IMR-90 (cell line): ENCODE results near the gene NKX6-2. TPM values are rescaled to one million over a fixed set of nuclear protein-coding genes. Genes with fewer than 3 reads are reported as not detected.

Experiments
- ATAC-seq: fragments of 200-7000 bp; cut with Tn5 transposase; 2 replicates; pipeline ENCODE4 v1.9.1; 2020; ENCODE audit warnings: low read depth, mild to moderate bottlenecking, moderate library complexity
- BruUV-seq: library from RNA; stranded (reverse); fragments of 400-500 nt; replicated peaks from 2 replicates; lab custom pipeline; 2021; lab: Mats Ljungman, UMichigan
- CTCF ChIA-PET: fragments of 300-600 bp; formaldehyde crosslinking; extraction: SDS; loops from one replicate; lab custom pipeline; 2021; ENCODE audit warnings: antibody characterized with exemption; lab: Yijun Ruan, JAX
- POLR2A ChIA-PET: fragments of 300-600 bp; sonication (Branson Sonifier 250); formaldehyde crosslinking; loops from one replicate; lab custom pipeline; 2022; ENCODE audit warnings: antibody characterized with exemption; ENCODE audit not compliant: unreplicated experiment; lab: Charles Lee
- DNase-seq: peaks from one replicate; pipeline ENCODE4 v3.0.0; 2013
- H2AFZ ChIP-seq: replicated peaks from 2 replicates; pipeline ENCODE3; 2013; ENCODE audit warnings: low read length, mild to moderate bottlenecking; ENCODE audit not compliant: poor library complexity
- H2AK5ac ChIP-seq: 2 replicates; pipeline ENCODE4 v1.6.1; 2013; ENCODE audit warnings: low read depth, low read length, inconsistent platforms
- H2AK9ac ChIP-seq: replicated peaks from 2 replicates; pipeline ENCODE3; 2013; ENCODE audit warnings: mild to moderate bottlenecking, low read depth, low read length, moderate library complexity; ENCODE audit not compliant: poor library complexity
- H2BK120ac ChIP-seq: 2 replicates; pipeline ENCODE4 v1.6.1; 2013; ENCODE audit warnings: low read depth, low read length, inconsistent platforms
- H2BK15ac ChIP-seq: 3 replicates; pipeline ENCODE4 v1.6.1; 2013; ENCODE audit warnings: low read depth, low read length, inconsistent platforms
- H2BK20ac ChIP-seq: 2 replicates; pipeline ENCODE4 v1.6.1; 2013; ENCODE audit warnings: low read depth, mild to moderate bottlenecking, inconsistent platforms, low read length, moderate library complexity
- H2BK5ac ChIP-seq: 2 replicates; pipeline ENCODE4 v1.6.1; 2013; ENCODE audit warnings: mild to moderate bottlenecking, low read depth, low read length, inconsistent platforms; ENCODE audit not compliant: poor library complexity, severe bottlenecking
- H3K14ac ChIP-seq: replicated peaks from 2 replicates; pipeline ENCODE4 v1.6.1; 2013; ENCODE audit warnings: low read depth, low read length, inconsistent platforms
- H3K18ac ChIP-seq: 2 replicates; pipeline ENCODE4 v1.6.1; 2013; ENCODE audit warnings: low read depth, low read length, control low read depth
- H3K23ac ChIP-seq: 2 replicates; pipeline ENCODE4 v1.6.1; 2013; ENCODE audit warnings: low read depth, low read length, inconsistent platforms
- H3K27ac ChIP-seq: 2 replicates; pipeline ENCODE4 v1.5.1; 2013; ENCODE audit warnings: mild to moderate bottlenecking, control low read depth, low read length; ENCODE audit not compliant: insufficient read depth
- H3K27me3 ChIP-seq: 2 replicates; pipeline ENCODE4 v1.6.1; 2013; ENCODE audit warnings: low read length; ENCODE audit not compliant: control insufficient read depth, insufficient read depth
- H3K36me3 ChIP-seq: 2 replicates; pipeline ENCODE4 v1.6.1; 2013; ENCODE audit warnings: low read length, mixed read lengths; ENCODE audit not compliant: control insufficient read depth, insufficient read depth
- H3K4ac ChIP-seq: 2 replicates; pipeline ENCODE4 v1.6.1; 2013; ENCODE audit warnings: low read depth, low read length, inconsistent platforms
- H3K4me1 ChIP-seq: 2 replicates; pipeline ENCODE4 v1.6.1; 2013; ENCODE audit warnings: low read length, mixed read lengths; ENCODE audit not compliant: control insufficient read depth, insufficient read depth
- H3K4me2 ChIP-seq: 2 replicates; pipeline ENCODE4 v1.6.1; 2013; ENCODE audit warnings: low read depth, mild to moderate bottlenecking, control low read depth, low read length, moderate library complexity
- H3K4me3 ChIP-seq: 2 replicates; pipeline ENCODE4 v1.5.1; 2013; ENCODE audit warnings: low read depth, mild to moderate bottlenecking, control low read depth, low read length, moderate library complexity; ENCODE audit not compliant: insufficient read depth
- H3K56ac ChIP-seq: 2 replicates; pipeline ENCODE4 v1.6.1; 2013; ENCODE audit warnings: low read length, inconsistent platforms; ENCODE audit not compliant: insufficient read depth; ENCODE audit errors: extremely low read depth
- H3K79me1 ChIP-seq, 2 experiments: 2 replicates each; pipeline ENCODE4 v1.6.1; 2013; ENCODE audit warnings: low read length in 2 of 2, inconsistent platforms in 1 of 2, low read depth in 1 of 2
- H3K9ac ChIP-seq: 2 replicates; pipeline ENCODE4 v1.6.1; 2013; ENCODE audit warnings: low read depth, low read length, control low read depth
- H3K9me1 ChIP-seq: 2 replicates; pipeline ENCODE4 v1.6.1; 2013; ENCODE audit warnings: low read length, inconsistent platforms; ENCODE audit not compliant: insufficient read depth
- H3K9me3 ChIP-seq: 2 replicates; pipeline ENCODE4 v1.6.1; 2013; ENCODE audit warnings: low read length; ENCODE audit not compliant: control insufficient read depth, insufficient read depth
- H4K20me1 ChIP-seq: 2 replicates; pipeline ENCODE4 v1.6.1; 2013; ENCODE audit warnings: low read length, inconsistent platforms; ENCODE audit not compliant: insufficient read depth
- H4K5ac ChIP-seq: 2 replicates; pipeline ENCODE4 v1.6.1; 2013; ENCODE audit warnings: mild to moderate bottlenecking, low read depth, low read length, control low read depth
- H4K8ac ChIP-seq, 2 experiments: 2 replicates each; pipeline ENCODE4 v1.6.1; 2013; ENCODE audit warnings: low read depth in 2 of 2, low read length in 2 of 2, control low read depth in 1 of 2, inconsistent platforms in 1 of 2
- H4K91ac ChIP-seq: 2 replicates; pipeline ENCODE4 v1.6.1; 2013; ENCODE audit warnings: low read depth, low read length, inconsistent platforms; ENCODE audit not compliant: insufficient read depth
- BHLHE40 ChIP-seq: fragments of 150-350 bp; IDR thresholded peaks from 2 replicates; pipeline ENCODE4 v1.6.1; 2016; ENCODE audit warnings: mild to moderate bottlenecking, low read depth, low read length
- CHD1 ChIP-seq: IDR thresholded peaks from 2 replicates; pipeline ENCODE4 v1.6.1; 2012; ENCODE audit warnings: low read depth, low read length, improper control_type of control experiment
- FOS ChIP-seq: fragments of 150-350 bp; IDR thresholded peaks from 2 replicates; pipeline ENCODE4 v1.6.1; 2016; ENCODE audit warnings: low read depth, low read length
- MAZ ChIP-seq: IDR thresholded peaks from 2 replicates; pipeline ENCODE4 v1.6.1; 2012; ENCODE audit warnings: low read depth, mild to moderate bottlenecking, low read length, improper control_type of control experiment, moderate library complexity, borderline replicate concordance
- POLR2A ChIP-seq: IDR thresholded peaks from 2 replicates; pipeline ENCODE4 v1.6.1; 2012; ENCODE audit warnings: mild to moderate bottlenecking, low read depth, low read length
- RCOR1 ChIP-seq: IDR thresholded peaks from 2 replicates; pipeline ENCODE4 v1.6.1; 2012; ENCODE audit warnings: mild to moderate bottlenecking, low read length, improper control_type of control experiment; ENCODE audit not compliant: insufficient replicate concordance
- RFX5 ChIP-seq: IDR thresholded peaks from 2 replicates; pipeline ENCODE4 v1.8.0; 2012; ENCODE audit warnings: low read depth, mild to moderate bottlenecking, low read length, moderate library complexity
- SMC3 ChIP-seq: fragments of 150-350 bp; IDR thresholded peaks from 2 replicates; pipeline ENCODE4 v1.6.1; 2016; ENCODE audit warnings: low read depth, mild to moderate bottlenecking, antibody characterized with exemption, low read length, moderate library complexity
- WGBS, 2 experiments: methylation state at CpG; one replicate each; pipeline versions ENCODE4 v1.1.5 to v1.1.7; 2013; ENCODE audit warnings: missing lambda C conversion rate in 2 of 2; ENCODE audit not compliant: insufficient read length in 1 of 2; ENCODE audit errors: extremely low coverage in 2 of 2; 5-methylcytosine and 5-hydroxymethylcytosine counted together
- dilution Hi-C: fragments of 300-500 bp; cut with HindIII; formaldehyde crosslinking; loops from one replicate; pipeline ENCODE4 v1.14.3; 2018; ENCODE audit warnings: low sequenced_read_pairs; ENCODE audit not compliant: unreplicated experiment
- in situ Hi-C: fragments of 300-500 bp; cut with MboI; formaldehyde crosslinking; loops from 3 replicates; pipeline ENCODE4 v1.14.3; 2019; ENCODE audit warnings: low sequenced_read_pairs, inconsistent platforms, mixed read lengths
- intact Hi-C: fragments of 100-400 bp; cut with micrococcal nuclease; formaldehyde crosslinking; loops from 2 replicates; pipeline ENCODE4 v1.10.0; 2022
- polyA plus RNA-seq, 3 experiments: library from polyadenylated mRNA; depleted of rRNA; stranded (reverse); fragments of >200 nt; gene quantifications; 2 replicates each; pipeline ENCODE4 v1.2.3, GENCODE V29; 2012; ENCODE audit warnings: low replicate concordance in 1 of 3
- total RNA-seq: library from RNA; depleted of rRNA; stranded (reverse); fragments of >200 nt; gene quantifications from 2 replicates; pipeline ENCODE4 v1.2.3, GENCODE V29; 2012
- TF ChIP-seq, protein P1 (sequence below): conservative IDR thresholded peaks from 2 replicates; pipeline ENCODE4 v1.5.1; 2012; ENCODE audit warnings: mild to moderate bottlenecking, low read depth, low read length, improper control_type of control experiment
- TF ChIP-seq, protein P2 (sequence below): fragments of 150-350 bp; IDR thresholded peaks from 2 replicates; pipeline ENCODE4 v1.6.1; 2017; ENCODE audit warnings: mild to moderate bottlenecking, antibody characterized with exemption, low read length, low read depth

Gene NKX6-2
- total and polyA plus RNA-seq, 2 of the 4 experiments (the other 2 are of a cell fraction): not detected

GRCh38 chr10:132749371-132749795 lies 36.6 kb downstream of the NKX6-2 start:
- no peaks in the 10 kb centered on the region for H3K27me3 ChIP-seq
- H2BK15ac ChIP-seq: no peak overlapping the region
- no peak overlapping the region for H3K4ac ChIP-seq
- no peak overlapping the region for H4K8ac ChIP-seq
- no peak for DNase-seq
- H3K9me1 ChIP-seq: no peaks in the 10 kb centered on the region
- ChIA-PET CTCF (no interaction called here), POLR2A (no interaction called here)
- no peaks in the 10 kb centered on the region for H3K4me1 ChIP-seq
- H2BK5ac ChIP-seq: no peak overlapping the region
- dilution Hi-C loops (no loop called here), intact Hi-C loops (no loop called here), in situ Hi-C loops (no loop called here)
- H4K91ac ChIP-seq: no peak overlapping the region
- H3K27ac ChIP-seq: no peak overlapping the region
- no peaks in the 10 kb centered on the region for H4K20me1 ChIP-seq
- ATAC-seq: no peak
- H3K9me3 ChIP-seq: no peaks in the 10 kb centered on the region
- no peak overlapping the region for H3K56ac ChIP-seq
- H3K9ac ChIP-seq: no peak overlapping the region
- no peak overlapping the region for H3K18ac ChIP-seq
- peaks cover 8% of the 10 kb centered on the region; the same call in 1 of the 2 replicates for H3K36me3 ChIP-seq
- TF ChIP-seq BHLHE40: no peak
- TF ChIP-seq SMC3: no peak
- TF ChIP-seq POLR2A: no peak
- TF ChIP-seq, protein P1, sequence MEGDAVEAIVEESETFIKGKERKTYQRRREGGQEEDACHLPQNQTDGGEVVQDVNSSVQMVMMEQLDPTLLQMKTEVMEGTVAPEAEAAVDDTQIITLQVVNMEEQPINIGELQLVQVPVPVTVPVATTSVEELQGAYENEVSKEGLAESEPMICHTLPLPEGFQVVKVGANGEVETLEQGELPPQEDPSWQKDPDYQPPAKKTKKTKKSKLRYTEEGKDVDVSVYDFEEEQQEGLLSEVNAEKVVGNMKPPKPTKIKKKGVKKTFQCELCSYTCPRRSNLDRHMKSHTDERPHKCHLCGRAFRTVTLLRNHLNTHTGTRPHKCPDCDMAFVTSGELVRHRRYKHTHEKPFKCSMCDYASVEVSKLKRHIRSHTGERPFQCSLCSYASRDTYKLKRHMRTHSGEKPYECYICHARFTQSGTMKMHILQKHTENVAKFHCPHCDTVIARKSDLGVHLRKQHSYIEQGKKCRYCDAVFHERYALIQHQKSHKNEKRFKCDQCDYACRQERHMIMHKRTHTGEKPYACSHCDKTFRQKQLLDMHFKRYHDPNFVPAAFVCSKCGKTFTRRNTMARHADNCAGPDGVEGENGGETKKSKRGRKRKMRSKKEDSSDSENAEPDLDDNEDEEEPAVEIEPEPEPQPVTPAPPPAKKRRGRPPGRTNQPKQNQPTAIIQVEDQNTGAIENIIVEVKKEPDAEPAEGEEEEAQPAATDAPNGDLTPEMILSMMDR: no peak
- no peak for TF ChIP-seq MAZ
- TF ChIP-seq, protein P2, sequence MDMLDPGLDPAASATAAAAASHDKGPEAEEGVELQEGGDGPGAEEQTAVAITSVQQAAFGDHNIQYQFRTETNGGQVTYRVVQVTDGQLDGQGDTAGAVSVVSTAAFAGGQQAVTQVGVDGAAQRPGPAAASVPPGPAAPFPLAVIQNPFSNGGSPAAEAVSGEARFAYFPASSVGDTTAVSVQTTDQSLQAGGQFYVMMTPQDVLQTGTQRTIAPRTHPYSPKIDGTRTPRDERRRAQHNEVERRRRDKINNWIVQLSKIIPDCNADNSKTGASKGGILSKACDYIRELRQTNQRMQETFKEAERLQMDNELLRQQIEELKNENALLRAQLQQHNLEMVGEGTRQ: no peak
- TF ChIP-seq FOS: no peak
- no peak for TF ChIP-seq RCOR1
- TF ChIP-seq RFX5: no peak
- TF ChIP-seq CHD1: no peak
- H3K4me2 ChIP-seq: no peak overlapping the region
- H2AK9ac ChIP-seq: no peak overlapping the region
- no peak overlapping the region for H2BK20ac ChIP-seq
- H2BK120ac ChIP-seq: no peak overlapping the region
- no peak overlapping the region for H4K5ac ChIP-seq
- H2AK5ac ChIP-seq: no peak overlapping the region
- WGBS, 2 experiments: 100% methylated on average over 1 of the region's 22 CpGs; no CpG with 5 or more reads in 1 of the 2 experiments
- no peak overlapping the region for H3K4me3 ChIP-seq
- H2AFZ ChIP-seq: no peak overlapping the region
- BruUV-seq: no TSS peak
- no peak overlapping the region for H3K23ac ChIP-seq
- no peak overlapping the region for H3K14ac ChIP-seq
- H3K79me1 ChIP-seq: no peaks in the 10 kb centered on the region
